Ishikawa (cell line): ENCODE data around the gene ORC5.

Experiments
- CEBPB ChIP-seq: IDR thresholded peaks from 2 replicates; pipeline ENCODE4 v1.6.1; 2012
- CREB1 ChIP-seq: IDR thresholded peaks from 2 replicates; pipeline ENCODE4 v1.6.1; 2012; ENCODE audit warnings: low read depth
- EGR1 ChIP-seq: IDR thresholded peaks from 2 replicates; pipeline ENCODE4 v1.6.1; 2012
- EP300 ChIP-seq: IDR thresholded peaks from 2 replicates; pipeline ENCODE4 v1.6.1; 2012; ENCODE audit warnings: borderline replicate concordance
- FOXM1 ChIP-seq: IDR thresholded peaks from 2 replicates; pipeline ENCODE4 v1.6.1; 2012; ENCODE audit warnings: low read depth, borderline replicate concordance
- MAX ChIP-seq: IDR thresholded peaks from 2 replicates; pipeline ENCODE4 v1.6.1; 2012
- NFIC ChIP-seq: IDR thresholded peaks from 2 replicates; pipeline ENCODE4 v1.6.1; 2012
- RAD21 ChIP-seq: IDR thresholded peaks from 2 replicates; pipeline ENCODE4 v1.6.1; 2012; ENCODE audit warnings: low read depth
- REST ChIP-seq: IDR thresholded peaks from 2 replicates; pipeline ENCODE4 v1.6.1; 2012; ENCODE audit warnings: low read depth, mild to moderate bottlenecking
- TAF1 ChIP-seq: IDR thresholded peaks from 2 replicates; pipeline ENCODE4 v1.6.1; 2012; ENCODE audit warnings: low read depth, mild to moderate bottlenecking
- TCF12 ChIP-seq: IDR thresholded peaks from 2 replicates; pipeline ENCODE4 v1.6.1; 2012; ENCODE audit warnings: low read depth
- TEAD4 ChIP-seq: IDR thresholded peaks from 2 replicates; pipeline ENCODE4 v1.6.1; 2012
- USF1 ChIP-seq: IDR thresholded peaks from 2 replicates; pipeline ENCODE4 v1.6.1; 2012
- YY1 ChIP-seq: IDR thresholded peaks from 2 replicates; pipeline ENCODE4 v1.6.1; 2012; ENCODE audit warnings: low read depth
- ZBTB7A ChIP-seq: IDR thresholded peaks from 2 replicates; pipeline ENCODE4 v1.6.1; 2012; ENCODE audit warnings: low read depth

Gene ORC5

GRCh38 chr7:104206841-104207240 lies 972 bp downstream of the ORC5 start:
- no peak for TF ChIP-seq EGR1
- no peak for TF ChIP-seq FOXM1
- no peak for TF ChIP-seq EP300
- TF ChIP-seq TAF1, result no peak
- no peak for TF ChIP-seq MAX
- TF ChIP-seq TEAD4, result no peak
- no peak for TF ChIP-seq USF1
- no peak for TF ChIP-seq CREB1
- TF ChIP-seq NFIC, result no peak
- TF ChIP-seq RAD21, result no peak
- no peak for TF ChIP-seq CEBPB
- no peak for TF ChIP-seq REST
- no peak for TF ChIP-seq ZBTB7A
- no peak for TF ChIP-seq YY1
- no peak for TF ChIP-seq TCF12

GRCh38 chr7:104198673-104199278 lies 9.0 kb downstream of the ORC5 start:
- TF ChIP-seq CEBPB (no peak), TAF1 (no peak), TCF12 (no peak)

- no peak for TF ChIP-seq YY1
- no peak for TF ChIP-seq ZBTB7A
- TF ChIP-seq TEAD4, result no peak
- no peak for TF ChIP-seq EP300
- TF ChIP-seq NFIC, result no peak
- TF ChIP-seq TCF12, result no peak
- no peak for TF ChIP-seq CEBPB
- TF ChIP-seq REST, result no peak
- TF ChIP-seq EGR1, result no peak
- no peak for TF ChIP-seq TAF1
- no peak for TF ChIP-seq RAD21
- no peak for TF ChIP-seq MAX
- TF ChIP-seq CREB1, result no peak
Observed at GRCh38 chr7:104196161-104196560, 11.7 kb downstream of the ORC5 start.

GRCh38 chr7:104192434-104192833 lies 15.4 kb downstream of the ORC5 start:
- TF ChIP-seq EP300 (no peak), EGR1 (no peak), ZBTB7A (no peak), CEBPB (no peak), REST (no peak), CREB1 (no peak), MAX (no peak)

GRCh38 chr7:104185346-104185745 lies 22.5 kb downstream of the ORC5 start:
- TF ChIP-seq MAX, result no peak
- no peak for TF ChIP-seq EGR1
- no peak for TF ChIP-seq ZBTB7A
- TF ChIP-seq EP300, result no peak
- no peak for TF ChIP-seq TCF12
- no peak for TF ChIP-seq USF1
- TF ChIP-seq NFIC, result no peak
- no peak for TF ChIP-seq TEAD4
- TF ChIP-seq YY1, result no peak
- no peak for TF ChIP-seq CREB1
- no peak for TF ChIP-seq FOXM1
- TF ChIP-seq CEBPB, result no peak
- TF ChIP-seq TAF1, result no peak
- TF ChIP-seq REST, result no peak
- TF ChIP-seq RAD21, result no peak
